ENCODE measurements around the gene TBX5. TPM values are rescaled to one million over a fixed set of nuclear protein-coding genes. Genes with fewer than 3 reads are reported as not detected.

TBX5 gene
- total and polyA plus RNA-seq, 2 donors from 2014 or later: not detected

DNA sequence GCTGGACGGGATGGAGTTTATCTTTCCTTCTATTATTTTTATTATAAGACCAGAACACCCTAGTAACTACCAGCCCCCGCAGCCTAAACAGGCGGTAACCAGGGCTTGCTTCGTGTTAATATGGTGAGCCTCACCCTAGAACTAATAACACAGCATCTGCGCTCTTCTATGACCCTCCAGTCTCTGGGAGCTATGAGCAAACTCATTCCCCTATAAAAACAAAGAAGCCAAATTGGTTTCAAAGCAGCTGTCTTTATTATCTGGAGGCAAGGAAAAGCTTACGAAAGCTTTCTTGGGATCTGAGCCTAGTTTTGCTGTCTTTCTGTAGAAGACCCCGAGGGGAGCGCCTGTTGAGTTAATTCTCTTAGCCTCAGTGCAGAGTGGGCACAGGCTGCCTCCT lies 85.0 kb downstream of the TBX5 start:
- intact Hi-C loops (cut with DNase I): no loop called here
- no peak overlapping the region for H3K27ac ChIP-seq (ENCODE audit: low read depth in 2 of 2, low read length in 2 of 2)
- H3K9me3 ChIP-seq (ENCODE audit: control insufficient read depth in 2 of 3, insufficient read depth in 1 of 3, low read length in 3 of 3): no peaks in the 10 kb centered on the region
- TF ChIP-seq, protein P1, sequence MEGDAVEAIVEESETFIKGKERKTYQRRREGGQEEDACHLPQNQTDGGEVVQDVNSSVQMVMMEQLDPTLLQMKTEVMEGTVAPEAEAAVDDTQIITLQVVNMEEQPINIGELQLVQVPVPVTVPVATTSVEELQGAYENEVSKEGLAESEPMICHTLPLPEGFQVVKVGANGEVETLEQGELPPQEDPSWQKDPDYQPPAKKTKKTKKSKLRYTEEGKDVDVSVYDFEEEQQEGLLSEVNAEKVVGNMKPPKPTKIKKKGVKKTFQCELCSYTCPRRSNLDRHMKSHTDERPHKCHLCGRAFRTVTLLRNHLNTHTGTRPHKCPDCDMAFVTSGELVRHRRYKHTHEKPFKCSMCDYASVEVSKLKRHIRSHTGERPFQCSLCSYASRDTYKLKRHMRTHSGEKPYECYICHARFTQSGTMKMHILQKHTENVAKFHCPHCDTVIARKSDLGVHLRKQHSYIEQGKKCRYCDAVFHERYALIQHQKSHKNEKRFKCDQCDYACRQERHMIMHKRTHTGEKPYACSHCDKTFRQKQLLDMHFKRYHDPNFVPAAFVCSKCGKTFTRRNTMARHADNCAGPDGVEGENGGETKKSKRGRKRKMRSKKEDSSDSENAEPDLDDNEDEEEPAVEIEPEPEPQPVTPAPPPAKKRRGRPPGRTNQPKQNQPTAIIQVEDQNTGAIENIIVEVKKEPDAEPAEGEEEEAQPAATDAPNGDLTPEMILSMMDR (IDR thresholded peaks at IDR 0.05; ENCODE audit: borderline replicate concordance, extremely low read depth, insufficient read depth): no peak
- FAIRE-seq: no peak
- no peaks in the 10 kb centered on the region for H3K27me3 ChIP-seq (ENCODE audit: control insufficient read depth, insufficient read depth, low read length)
- H3K36me3 ChIP-seq (ENCODE audit: control insufficient read depth in 2 of 3, insufficient read depth in 3 of 3, low read length in 3 of 3): no peaks in the 10 kb centered on the region
- no peaks in the 10 kb centered on the region for H3K4me1 ChIP-seq (ENCODE audit: control insufficient read depth in 2 of 3, insufficient read depth in 2 of 3, low read depth in 1 of 3, low read length in 3 of 3)
- no peak overlapping the region for H3K9ac ChIP-seq (ENCODE audit: low read length in 3 of 3)
- no peak for DNase-seq
- H3K4me3 ChIP-seq (ENCODE audit: low read length in 3 of 3): no peak overlapping the region

DNA sequence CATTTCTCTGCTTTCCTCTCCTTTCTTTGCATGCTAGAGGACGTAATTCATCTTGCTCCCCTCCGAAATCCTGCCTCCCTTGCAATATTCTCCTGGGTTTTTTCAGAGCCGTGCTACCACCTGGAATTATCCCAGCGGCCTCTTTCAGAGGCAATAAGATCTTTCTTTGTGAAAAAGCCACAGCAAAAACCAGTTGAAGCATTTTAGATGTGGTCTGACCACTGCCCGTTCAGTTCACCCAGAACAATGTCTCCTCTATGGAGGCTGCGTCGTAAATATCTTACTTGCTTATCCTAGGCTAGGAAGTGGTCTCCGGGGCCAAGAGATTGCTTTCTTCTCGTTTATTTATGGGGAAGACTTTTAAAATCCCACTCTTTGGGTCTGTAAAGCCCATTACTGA lies 85.8 kb downstream of the TBX5 start:
- Histone ChIP-seq H3K27ac (ENCODE audit: low read depth in 2 of 2, low read length in 2 of 2) (no peak overlapping the region), H3K4me3 (ENCODE audit: low read length in 3 of 3) (no peak overlapping the region), H3K27me3 (ENCODE audit: control insufficient read depth, insufficient read depth, low read length) (no peaks in the 10 kb centered on the region), H3K9me3 (ENCODE audit: control insufficient read depth in 2 of 3, insufficient read depth in 1 of 3, low read length in 3 of 3) (no peaks in the 10 kb centered on the region), H3K4me1 (ENCODE audit: control insufficient read depth in 2 of 3, insufficient read depth in 2 of 3, low read depth in 1 of 3, low read length in 3 of 3) (no peaks in the 10 kb centered on the region), H3K9ac (ENCODE audit: low read length in 3 of 3) (no peak overlapping the region), H3K36me3 (ENCODE audit: control insufficient read depth in 2 of 3, insufficient read depth in 3 of 3, low read length in 3 of 3) (no peaks in the 10 kb centered on the region)
- intact Hi-C loops (cut with DNase I): no loop called here
- DNase-seq (no peak), FAIRE-seq (no peak)
- TF ChIP-seq, protein P1 (IDR thresholded peaks at IDR 0.05; ENCODE audit: borderline replicate concordance, extremely low read depth, insufficient read depth): no peak

DNA sequence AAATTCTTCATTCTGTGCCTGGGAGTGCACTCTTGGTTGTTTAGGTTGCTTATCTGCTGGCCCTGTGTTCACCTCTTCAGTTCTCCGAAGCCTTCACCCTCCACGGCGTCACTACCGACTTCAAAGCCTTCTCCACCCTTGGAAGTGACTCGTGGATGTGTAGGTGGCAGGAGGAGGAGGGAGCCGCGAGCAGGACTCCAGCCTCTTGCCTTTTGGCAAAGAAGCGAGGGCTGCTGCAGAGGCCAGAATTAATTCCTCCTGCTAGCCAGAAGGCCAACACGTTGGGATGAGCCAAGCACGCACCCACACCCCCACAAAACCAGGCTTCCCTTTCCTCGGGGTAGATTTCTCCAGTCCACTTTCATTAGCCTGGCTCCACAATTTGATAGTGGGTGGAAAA lies 86.5 kb downstream of the TBX5 start:
- DNase-seq: no peak

More for the DNA sequence above, 86.5 kb downstream of the TBX5 start:
- intact Hi-C loops (cut with DNase I): no loop called here
- H3K9ac ChIP-seq (ENCODE audit: low read length in 3 of 3): no peak overlapping the region
- H3K4me1 ChIP-seq (ENCODE audit: control insufficient read depth in 2 of 3, insufficient read depth in 2 of 3, low read depth in 1 of 3, low read length in 3 of 3): no peaks in the 10 kb centered on the region
- no peak overlapping the region for H3K4me3 ChIP-seq (ENCODE audit: low read length in 3 of 3)
- TF ChIP-seq, protein P1 (IDR thresholded peaks at IDR 0.05; ENCODE audit: borderline replicate concordance, extremely low read depth, insufficient read depth): no peak
- no peak for FAIRE-seq
- H3K9me3 ChIP-seq (ENCODE audit: control insufficient read depth in 2 of 3, insufficient read depth in 1 of 3, low read length in 3 of 3): no peaks in the 10 kb centered on the region
- H3K36me3 ChIP-seq (ENCODE audit: control insufficient read depth in 2 of 3, insufficient read depth in 3 of 3, low read length in 3 of 3): no peaks in the 10 kb centered on the region
- no peak overlapping the region for H3K27ac ChIP-seq (ENCODE audit: low read depth in 2 of 2, low read length in 2 of 2)
- no peaks in the 10 kb centered on the region for H3K27me3 ChIP-seq (ENCODE audit: control insufficient read depth, insufficient read depth, low read length)
